Heart left ventricle (tissue), 13 donors: Measurements from ENCODE around the gene PREP.

Experiments
- POLR2A ChIP-seq, 2 donors: fragments of 450-650 bp; IDR thresholded peaks; one replicate each; pipeline ENCODE4 v1.6.1; 2017; ENCODE audit warnings: antibody characterized with exemption in 2 of 2, mild to moderate bottlenecking in 2 of 2, moderate library complexity in 2 of 2
- TF ChIP-seq, protein P1 (sequence below), 12 donors: fragments of 200-600 bp; sonication (generic) in 4 of 12; IDR thresholded peaks; one replicate each; pipeline versions ENCODE4 v1.5.0 to v1.8.0; 2018 to 2022; ENCODE audit warnings: antibody characterized with exemption in 12 of 12, mild to moderate bottlenecking in 5 of 12
- donor health status: ischemic (EF 13 %, LVEDD 7.1; RV severe dilation, severe dysfunction).
- donor health status: DM: no; HTN: yes; CAD: no.
- donor health status: DM: no; HTN: no; CAD: no.
- donor health status: ischemic (EF 25% LVEDD 6.9; RV normal size, moderate dysfunction).
- donor health status: ischemic (EF 25% LVEDD 5.7; RV mildly dilated, moderate dysfunction).
- donor health status: ischemic (EF 35%, LVEDD 5.7; RV mildly dilated, moderate dysfunction).
- donor health status: nonischemic (EF 11% LVEDD 7.7; RV severe dilation, severe dysfunction).
- donor health status: DM: yes; HTN: yes; CAD: no.
- donor health status: PGD.
- donor health status: ischemic (EF 29% LVEDD 5.4; RV normal size, mild dysfunction).
- donor health status: nonischemic (EF 23%, LVEDD 6.1; RV moderate dilation, normal function).

DNA sequence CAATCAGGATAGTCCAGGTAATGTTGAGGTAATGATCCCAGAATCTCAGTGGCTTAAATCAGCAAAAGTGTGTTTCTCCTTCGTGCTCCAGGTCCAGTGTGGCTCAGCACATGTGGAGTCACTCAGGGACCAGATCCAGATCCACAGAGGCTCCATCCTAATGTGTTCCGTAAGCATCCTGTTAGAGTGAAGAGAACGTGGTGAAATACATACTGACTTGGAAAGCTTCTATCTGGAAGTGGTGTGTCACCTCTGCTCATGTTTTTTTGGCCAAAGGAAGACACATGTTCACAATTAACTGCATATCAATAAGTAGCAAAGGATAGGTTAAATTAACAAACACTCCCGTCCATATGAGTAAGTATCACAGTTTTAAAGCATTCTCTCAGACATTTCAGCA is 26.8 kb upstream of the PREP start:
- TF ChIP-seq, protein P1, sequence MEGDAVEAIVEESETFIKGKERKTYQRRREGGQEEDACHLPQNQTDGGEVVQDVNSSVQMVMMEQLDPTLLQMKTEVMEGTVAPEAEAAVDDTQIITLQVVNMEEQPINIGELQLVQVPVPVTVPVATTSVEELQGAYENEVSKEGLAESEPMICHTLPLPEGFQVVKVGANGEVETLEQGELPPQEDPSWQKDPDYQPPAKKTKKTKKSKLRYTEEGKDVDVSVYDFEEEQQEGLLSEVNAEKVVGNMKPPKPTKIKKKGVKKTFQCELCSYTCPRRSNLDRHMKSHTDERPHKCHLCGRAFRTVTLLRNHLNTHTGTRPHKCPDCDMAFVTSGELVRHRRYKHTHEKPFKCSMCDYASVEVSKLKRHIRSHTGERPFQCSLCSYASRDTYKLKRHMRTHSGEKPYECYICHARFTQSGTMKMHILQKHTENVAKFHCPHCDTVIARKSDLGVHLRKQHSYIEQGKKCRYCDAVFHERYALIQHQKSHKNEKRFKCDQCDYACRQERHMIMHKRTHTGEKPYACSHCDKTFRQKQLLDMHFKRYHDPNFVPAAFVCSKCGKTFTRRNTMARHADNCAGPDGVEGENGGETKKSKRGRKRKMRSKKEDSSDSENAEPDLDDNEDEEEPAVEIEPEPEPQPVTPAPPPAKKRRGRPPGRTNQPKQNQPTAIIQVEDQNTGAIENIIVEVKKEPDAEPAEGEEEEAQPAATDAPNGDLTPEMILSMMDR (IDR thresholded peaks at IDR 0.05), result no peak
- TF ChIP-seq POLR2A (IDR thresholded peaks at IDR 0.05), result no peak
